ENCODE measurements around the gene SLC29A4.
"Not testable (repeated sequence)": the region's sequence is repeated elsewhere in the genome, so short reads cannot be mapped to it uniquely, and the experiment has no call there.

SLC29A4 gene, protein sequence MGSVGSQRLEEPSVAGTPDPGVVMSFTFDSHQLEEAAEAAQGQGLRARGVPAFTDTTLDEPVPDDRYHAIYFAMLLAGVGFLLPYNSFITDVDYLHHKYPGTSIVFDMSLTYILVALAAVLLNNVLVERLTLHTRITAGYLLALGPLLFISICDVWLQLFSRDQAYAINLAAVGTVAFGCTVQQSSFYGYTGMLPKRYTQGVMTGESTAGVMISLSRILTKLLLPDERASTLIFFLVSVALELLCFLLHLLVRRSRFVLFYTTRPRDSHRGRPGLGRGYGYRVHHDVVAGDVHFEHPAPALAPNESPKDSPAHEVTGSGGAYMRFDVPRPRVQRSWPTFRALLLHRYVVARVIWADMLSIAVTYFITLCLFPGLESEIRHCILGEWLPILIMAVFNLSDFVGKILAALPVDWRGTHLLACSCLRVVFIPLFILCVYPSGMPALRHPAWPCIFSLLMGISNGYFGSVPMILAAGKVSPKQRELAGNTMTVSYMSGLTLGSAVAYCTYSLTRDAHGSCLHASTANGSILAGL

DNA sequence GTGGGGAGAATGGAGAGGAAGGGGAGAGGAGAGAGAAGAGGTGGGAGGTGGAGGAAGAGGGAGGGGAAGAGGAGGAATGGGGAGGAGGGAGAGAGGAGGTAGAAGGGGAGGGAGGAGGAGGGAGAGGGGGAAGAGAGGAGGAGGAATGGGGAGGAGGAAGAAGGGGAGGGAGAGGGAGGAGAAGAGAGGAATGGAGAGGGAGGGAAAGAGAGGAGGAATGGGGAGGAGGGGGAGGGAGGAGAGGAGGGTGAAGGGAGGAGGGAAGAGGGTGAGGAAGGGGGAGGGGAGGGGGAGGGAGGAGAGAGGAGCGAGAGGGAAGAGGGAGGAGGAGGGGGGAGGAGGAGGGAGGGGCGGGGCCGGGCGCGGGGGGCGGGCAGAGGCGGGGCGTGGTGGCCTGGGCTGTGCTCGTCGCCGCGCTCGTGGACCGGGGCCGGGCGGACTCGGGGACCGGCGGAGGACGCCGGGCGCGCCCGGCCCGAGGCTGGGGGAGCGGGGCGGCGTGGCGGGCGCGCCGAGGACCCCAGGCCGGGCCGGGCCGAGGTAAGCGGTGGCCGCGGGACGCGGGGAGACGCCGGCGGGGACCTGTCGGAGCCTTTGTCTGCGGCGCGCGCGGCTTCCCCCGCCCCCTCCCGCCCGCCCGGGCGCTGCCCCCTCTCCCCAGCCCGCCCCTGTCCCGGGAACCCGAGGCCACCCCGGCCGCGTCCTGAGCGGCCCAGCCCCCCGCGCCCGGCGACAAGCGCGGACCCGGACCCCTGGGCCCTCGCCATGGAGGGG lies at the start of gene SLC29A4:
Gene SLC29A4 (plus strand): TSS at position 401 of the 774 bp plus-strand sequence. CDS start 4,874 bp downstream, outside the sequence.
- DNase-seq (ENCODE audit: low read depth in 2 of 2): peak in 1 of 2 donors; percentile 20

DNA sequence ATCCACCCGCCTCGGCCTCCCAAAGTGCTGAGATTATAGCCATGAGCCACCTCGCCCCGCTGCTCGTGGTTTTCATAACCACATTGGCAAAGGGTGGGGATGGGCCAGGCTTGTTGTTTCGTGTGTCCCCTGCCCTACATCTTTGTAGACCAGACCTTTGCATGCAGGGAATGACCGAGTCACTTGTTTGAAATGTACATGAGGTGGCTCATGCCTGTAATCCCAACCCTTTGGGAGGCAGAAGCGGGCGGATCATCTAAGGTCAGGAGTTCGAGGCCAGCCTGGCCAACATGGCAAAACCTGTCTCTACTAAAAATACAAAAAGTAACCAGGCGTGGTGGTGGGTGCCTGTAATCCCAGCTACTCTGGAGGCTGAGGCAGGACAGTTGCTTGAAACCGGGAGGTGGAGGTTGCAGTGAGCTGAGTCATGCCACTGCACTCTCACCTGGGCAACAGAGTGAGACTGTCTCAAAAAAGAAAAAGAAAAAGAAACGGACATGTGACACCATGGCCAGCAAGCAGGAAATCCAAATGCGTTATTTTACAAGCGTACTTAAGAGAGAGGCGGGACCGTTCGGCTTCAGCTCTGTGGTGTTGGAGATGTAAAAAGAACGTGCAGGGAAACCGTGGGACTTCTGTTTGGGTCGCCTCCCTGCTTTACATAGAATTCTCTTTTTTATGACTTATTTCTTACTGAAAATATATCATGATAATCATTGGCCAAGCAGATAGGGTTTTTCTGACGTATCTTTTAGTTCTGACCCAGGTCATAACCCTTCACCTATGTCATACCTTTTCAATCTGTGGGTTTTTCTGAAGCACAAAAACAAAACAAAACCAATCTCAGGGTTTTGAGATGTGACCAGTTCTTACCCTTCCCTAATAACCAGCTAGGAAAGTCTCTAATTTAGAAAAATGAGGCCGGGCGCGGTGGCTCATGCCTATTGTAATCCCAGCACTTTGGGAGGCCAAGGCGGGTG lies 47.6 kb upstream of the SLC29A4 start:
- no peak for DNase-seq (ENCODE audit: low read depth in 2 of 2)

DNA sequence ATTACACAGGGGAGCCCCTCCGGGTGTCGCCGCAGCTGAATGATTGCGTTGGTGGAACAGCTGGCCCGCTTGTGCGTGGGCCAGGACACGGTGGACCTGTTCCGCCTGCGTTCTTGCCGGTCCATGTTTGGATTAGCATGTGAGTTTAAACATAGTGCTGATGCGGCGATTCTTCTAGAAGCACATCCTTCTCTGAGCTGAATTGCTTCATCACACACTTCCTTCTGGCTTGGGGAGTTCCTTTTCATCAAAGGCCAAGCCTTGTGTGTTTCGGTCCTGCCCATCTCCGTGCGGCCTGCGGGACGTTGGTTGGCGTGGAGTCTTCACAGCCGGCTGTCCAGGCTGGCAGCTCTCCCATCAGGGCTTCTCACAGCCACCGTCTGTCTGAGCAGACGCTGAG lies 45.5 kb upstream of the SLC29A4 start:
- DNase-seq (ENCODE audit: low read depth in 2 of 2): no peak

DNA sequence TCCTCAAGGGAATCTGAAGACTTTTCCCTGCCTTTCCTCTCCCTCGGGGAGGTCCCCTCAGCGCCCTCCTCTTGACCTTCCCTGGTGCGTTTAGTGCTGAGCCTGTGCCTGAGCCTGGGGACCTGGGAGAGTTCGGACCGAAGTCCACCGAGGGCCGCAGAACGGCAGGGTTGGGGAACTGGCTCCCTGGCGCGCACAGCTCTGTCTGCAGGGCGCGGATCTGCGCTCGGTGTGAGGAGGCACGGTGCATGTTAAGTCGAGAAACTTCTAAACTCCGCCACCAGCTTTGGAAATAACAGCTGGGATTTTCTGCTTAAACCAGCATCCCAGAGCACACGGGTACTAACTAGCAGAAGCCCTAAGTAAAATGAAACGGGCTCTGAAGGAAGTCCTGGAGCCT lies 44.2 kb upstream of the SLC29A4 start:
- DNase-seq (ENCODE audit: low read depth in 2 of 2): no peak

DNA sequence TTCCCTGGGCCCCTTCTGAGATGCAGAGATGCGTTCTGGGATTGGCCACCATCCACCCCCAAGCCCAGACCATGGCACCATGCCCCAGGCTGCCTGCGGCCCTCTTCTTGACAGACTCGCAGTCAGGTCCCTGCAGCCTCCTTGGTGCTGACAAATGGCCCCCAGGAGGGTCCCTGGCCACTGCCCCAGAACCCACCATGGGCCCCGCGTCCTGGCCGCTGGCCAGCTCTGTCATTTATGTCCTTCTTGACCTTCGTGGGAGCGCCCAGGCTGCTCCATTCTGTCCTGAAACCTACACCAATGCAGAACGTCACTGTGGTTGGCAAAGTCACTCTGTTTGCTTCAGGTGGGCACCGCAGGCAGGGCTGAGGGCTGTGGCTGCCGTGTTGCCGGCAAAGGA lies 39.5 kb upstream of the SLC29A4 start:
- DNase-seq (ENCODE audit: low read depth in 2 of 2): no peak

DNA sequence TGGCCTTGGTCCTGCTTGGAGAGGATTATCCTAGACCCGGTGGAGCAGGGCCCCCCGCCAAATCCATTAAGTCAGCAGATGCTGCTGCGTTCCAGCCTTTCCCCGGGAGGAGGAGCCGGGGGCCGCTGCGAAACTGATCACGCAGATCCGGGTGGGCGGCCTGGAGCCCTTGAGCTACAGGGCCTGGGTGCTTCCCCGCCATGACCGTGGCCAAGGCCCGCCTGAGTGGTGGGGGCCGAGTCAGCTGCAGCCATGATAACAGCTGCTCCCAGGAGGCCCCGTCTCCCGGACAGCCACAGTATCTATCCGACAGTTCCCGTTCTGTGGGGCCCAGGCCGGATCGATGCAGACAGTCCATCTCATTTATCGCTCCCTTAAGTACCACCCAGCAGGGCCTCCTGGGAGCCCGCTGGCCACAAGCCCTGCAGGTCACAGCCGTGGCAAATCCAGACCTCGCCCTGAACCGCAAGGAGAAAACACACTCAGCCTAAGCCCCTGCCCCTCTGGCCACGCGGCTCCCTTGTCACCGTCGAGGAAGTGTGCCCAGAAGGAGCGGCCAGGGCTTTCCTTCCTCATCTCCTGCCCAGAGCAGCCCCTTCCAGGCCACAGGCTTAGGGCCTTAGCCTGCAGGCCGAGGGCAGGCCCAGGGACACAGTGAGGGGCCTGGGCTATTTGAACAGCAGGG lies 34.4 kb upstream of the SLC29A4 start:
- DNase-seq (ENCODE audit: low read depth in 2 of 2): no peak

DNA sequence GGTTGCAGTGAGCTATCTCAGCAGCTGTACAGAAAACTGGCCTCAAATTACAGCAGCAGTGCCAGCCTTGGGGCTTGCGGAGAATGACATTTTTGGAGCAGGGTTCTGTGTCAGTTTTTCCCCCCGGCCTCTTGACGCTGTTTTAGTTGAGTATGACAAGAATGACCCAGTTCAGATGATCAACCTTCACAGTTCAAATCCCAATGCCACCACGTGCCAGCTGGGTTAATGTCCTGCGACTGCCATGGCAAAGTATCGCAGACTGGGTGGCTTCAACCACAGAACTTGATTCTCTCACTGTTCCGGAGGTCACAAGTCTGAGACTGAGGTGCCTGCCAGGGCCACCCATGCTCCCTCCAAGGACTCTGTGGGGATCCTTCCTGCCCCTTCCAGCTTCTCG lies 32.0 kb upstream of the SLC29A4 start:
- DNase-seq (ENCODE audit: low read depth in 2 of 2): not testable (repeated sequence)

DNA sequence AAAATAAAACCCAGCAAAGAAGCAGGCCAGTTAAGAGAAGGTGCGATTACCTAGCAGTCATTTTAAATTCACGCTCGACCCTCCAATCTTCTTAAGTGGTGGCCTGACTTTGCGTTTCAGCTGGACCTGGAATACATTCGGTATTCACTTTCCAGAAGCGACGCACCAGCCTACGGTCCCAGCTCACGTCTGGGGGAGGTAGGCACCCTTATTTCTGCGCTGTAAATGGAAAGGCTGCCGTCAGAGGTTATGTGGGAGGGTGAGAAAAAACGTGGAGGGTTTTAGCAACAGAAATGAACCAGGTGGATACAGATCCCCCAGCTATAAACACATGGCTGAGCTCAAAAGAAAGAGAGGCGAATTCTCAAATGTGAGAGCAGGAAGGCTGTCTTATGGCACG lies 29.2 kb upstream of the SLC29A4 start:
- DNase-seq (ENCODE audit: low read depth in 2 of 2): not testable (repeated sequence)

DNA sequence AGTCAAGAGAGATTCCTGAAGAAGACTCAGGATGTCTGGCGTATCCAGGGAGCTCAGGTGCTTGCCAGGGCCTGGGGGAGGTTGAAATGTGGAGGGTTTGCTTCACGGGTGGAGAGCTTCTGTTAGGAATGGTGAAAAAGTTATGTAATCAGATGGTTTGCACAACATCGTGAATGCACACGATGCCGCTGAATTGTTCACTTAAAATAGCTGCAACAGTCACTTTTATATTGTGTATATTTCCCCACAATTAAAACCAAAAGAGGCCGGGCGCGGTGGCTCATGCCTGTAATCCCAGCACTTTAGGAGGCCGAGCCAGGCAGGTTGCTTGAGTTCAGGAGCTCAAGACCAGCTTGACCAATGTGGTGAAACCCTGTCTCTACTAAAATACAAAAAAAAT lies 28.4 kb upstream of the SLC29A4 start:
- DNase-seq (ENCODE audit: low read depth in 2 of 2): not testable (repeated sequence)

DNA sequence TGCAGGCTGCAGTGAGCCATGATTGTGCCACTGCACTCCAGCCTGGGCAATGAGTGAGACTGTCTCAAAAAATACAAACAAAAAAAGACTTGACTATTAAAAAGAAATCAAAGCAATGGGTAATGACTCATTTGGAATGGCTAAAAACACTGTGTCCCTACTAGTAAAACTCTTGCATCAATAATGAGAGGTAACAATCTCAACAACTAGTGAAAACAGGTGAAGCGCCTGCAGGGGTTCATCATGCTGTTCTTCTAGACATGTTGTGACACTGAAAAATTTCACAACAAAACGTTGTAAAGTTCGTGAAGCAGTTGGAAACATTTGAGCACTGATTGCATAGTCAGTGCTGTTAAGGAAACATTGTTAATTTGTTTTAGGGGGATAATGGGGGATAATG lies 26.9 kb upstream of the SLC29A4 start:
- DNase-seq (ENCODE audit: low read depth in 2 of 2): no peak

DNA sequence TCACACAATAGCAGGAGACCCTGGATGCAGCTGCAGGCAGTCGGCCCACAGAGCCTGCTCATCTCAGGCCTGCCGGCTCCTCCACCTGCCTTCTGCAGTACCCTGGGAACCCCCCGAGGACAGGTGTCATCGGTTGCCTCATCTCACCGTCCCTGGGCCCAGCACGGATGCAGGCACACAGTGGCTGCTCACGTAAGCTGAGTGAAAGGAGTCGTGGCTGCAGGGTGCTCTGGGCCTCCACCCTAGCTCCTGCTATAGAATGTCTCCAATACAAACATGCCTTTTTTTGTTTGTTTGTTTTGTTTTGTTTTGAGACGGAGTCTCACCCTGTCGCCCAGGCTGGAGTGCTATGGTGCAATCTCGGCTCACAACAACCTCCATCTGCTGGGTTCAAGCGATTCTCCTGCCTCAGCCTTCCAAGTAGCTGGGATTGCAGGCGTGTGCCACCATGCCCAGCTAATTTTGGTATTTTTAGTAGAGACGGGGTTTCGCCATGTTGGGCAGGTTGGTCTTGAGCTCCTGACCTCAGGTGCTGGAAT lies 22.1 kb upstream of the SLC29A4 start:
- not testable (repeated sequence) for DNase-seq (ENCODE audit: low read depth in 2 of 2)

DNA sequence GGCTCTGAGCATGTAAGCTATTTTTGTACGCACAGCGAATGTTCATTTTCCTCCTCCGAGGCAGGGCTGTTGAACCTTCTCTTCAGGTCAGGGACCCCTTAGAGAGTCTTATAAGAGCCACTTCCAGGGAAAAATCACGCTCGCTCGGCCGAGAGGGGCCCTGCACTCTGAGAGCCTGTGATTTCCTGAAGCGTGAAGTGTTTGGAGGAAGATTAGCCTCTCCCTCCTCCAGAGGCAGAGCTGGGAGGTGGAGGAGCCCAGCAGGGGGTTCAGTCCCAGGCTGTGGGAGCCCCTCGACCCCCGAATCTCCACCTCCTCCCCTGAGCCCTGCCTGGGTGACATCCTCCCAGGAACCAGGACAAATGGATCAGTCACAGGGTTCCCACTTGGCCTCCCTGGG lies 19.7 kb upstream of the SLC29A4 start:
- not testable (repeated sequence) for DNase-seq (ENCODE audit: low read depth in 2 of 2)

DNA sequence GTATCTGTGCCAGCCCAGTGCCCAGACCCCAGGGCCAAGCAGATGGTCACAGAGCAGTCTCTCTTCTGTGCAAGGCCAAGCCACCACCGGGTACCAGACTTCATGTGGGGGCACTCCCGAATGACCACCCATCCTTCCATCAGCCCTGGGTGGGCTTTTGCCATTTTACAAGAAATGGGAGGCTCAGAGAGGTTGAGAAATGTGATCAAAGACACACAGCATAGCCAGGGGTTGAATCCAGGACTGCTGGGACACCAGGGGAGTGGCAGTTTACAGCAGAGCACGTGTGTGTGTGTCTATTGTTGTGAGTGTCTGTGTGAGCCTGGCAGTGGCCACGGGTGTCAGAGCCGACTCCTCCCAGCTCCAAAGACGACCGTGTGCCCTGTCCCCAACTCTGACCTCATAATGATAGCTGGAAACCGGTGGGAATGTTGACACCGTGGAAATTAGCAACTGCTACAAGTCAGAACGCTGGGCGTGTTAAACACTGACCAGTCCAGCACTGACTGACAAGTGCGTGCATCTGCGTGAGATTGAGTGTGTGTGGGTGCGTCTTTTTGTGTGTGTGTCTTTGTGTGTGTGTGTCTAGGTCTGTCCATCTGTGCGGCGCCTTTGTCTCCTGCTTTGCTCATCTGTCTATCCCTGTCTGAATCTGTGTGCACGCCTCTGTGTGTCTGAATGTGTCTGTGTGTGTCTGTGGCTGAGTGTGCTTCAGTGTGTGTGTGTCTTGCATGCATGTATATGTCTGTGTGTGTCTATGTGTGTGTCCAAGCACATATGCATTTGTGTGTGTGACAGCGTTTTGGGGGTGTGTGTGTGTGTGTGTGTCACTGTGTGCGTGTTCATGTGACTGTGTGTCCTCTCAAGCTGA lies 17.2 kb upstream of the SLC29A4 start:
- no peak for DNase-seq (ENCODE audit: low read depth in 2 of 2)

DNA sequence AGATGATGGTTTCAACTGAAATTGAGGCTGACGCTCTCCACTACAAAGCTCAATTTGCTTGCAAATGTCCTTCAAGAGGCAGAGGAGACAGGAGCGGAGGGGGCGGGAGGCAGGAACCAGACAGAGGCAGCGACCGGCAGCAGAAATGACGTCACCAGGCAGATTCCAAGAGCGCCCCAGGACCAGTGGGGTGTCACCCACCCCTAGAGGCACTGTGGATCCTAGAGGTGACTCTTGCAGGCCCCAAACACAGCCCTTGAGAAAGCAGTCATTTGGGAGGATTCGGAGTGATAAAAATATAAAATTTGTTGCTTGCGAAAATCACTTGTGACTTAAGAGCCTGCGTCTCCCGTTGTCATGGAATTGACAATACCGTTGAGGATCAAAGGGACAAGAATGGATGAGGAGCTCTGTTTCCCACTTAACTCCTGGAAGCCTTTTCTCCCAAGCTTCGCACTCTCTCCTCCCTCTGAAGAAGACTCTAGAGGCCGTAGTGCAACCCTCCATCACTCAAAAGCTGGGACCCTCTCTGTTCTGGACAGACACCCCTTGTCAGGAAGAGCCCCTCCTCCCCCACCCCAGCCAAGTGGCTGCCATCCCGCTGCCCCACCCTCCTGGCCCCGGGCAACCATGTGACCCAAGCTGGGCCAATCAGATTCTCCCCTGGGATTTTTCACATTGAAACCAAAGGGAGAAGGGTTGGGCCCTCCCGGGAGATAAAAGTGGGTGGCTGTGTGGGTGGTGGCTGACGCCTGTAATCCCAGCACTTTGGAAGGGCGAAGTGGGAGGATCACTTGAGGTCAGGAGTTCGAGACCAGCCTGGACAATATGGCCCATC lies 16.3 kb upstream of the SLC29A4 start:
- DNase-seq (ENCODE audit: low read depth in 2 of 2): no peak

DNA sequence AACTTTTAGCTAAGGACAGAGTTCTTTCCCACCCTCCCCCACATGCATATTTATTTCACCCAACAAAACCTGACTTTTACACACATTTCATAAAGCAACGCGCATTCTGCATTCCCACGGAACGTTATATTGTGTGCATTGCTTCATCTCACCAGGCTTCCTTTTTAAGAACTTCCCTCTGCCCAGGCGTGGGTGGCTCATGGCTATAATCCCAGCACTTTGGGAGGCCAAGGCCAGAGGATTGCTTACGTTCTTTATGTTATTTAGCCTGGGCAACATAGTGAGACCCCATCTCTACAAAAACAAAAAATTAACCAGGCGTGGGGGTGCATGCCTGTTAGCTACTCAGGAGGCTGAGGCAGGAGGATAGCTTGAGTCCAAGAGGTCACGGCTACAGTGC lies 14.9 kb upstream of the SLC29A4 start:
- not testable (repeated sequence) for DNase-seq (ENCODE audit: low read depth in 2 of 2)

DNA sequence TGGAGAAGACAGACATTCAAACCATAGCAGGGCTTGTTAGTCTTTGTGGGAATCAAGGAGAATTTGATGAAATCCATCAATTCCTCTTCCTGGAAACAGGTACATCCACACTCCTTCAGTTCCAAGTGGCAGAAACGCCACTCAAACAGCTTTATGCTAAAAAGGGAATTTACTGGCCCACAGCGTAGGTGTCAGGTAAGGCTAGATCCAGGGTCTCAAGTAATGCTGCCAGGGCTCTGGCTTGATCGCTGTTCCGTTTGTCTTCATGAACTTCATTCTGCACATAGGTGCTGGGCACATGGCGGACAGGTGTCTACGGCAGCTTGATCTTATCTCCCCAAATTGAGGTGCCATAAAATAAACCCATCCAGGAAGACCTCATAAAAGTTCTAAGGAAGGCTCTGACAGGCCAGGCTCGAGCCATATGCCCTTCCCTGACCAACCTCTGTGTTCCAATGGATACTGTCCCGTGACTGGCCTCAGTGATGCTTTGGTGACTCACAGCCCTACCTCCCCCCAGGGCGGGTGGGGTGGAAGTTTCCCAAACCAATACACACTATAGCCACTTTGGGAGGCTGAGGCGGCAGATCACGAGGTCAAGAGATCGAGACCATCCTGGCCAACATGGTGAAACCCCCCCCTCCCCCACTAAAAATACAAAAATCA lies 12.6 kb upstream of the SLC29A4 start:
- DNase-seq (ENCODE audit: low read depth in 2 of 2): not testable (repeated sequence)

DNA sequence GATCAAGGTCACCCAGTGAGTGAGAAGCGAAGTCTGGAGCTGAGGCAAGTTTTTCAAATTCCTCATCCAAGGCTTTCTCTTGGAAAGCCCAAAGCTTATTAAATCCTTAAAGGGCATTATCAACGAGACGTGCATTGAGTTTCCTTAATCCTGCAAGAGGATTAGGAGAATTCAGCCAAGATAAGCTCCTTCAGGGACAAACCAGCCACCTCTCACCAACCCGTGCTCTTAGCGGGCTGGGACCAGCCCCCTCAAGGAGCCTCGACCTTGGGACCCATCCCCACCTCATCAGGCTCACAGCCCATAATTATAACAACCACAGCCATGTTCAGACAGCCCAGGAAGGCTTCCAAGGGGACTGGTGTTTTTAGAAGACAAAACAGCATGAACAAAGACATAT lies 12.0 kb upstream of the SLC29A4 start:
- DNase-seq (ENCODE audit: low read depth in 2 of 2): no peak

DNA sequence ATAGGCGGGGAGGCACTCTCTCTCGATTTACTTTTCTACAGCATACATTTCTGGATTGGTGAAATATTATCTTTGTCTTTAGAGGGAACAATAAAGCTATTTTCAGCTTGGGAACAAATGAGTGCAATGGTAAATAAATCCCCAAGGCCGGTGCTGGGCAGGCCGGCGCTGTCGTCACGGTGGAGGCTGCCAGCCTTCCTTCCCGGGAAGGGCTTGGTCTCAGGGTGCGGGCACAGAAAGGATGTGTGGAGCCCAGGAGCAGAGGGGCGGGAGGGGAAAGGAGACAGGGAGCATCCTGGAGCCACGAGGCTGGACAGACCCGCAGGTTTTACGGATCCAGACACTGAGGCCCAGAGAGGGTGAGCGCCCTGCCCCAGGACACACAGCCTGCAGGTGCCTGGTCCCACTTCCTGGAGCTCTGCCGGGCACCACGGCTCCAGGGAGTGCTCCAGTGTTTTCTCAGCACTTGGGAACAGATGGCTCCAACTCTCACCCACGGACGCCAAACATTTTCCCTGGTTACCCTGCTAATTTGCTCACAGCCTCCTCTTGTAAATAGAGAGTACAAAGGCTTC lies 8.8 kb upstream of the SLC29A4 start:
- DNase-seq (ENCODE audit: low read depth in 2 of 2): not testable (repeated sequence)

Measured in activated CD4-positive, alpha-beta T cell treated with anti-CD3 and anti-CD28 coated beads for 24 hours (primary cell).